Pancreas (tissue), 10 donors: ENCODE results near the gene TRIM17. TPM values are rescaled to one million over a fixed set of nuclear protein-coding genes. Genes with fewer than 3 reads are reported as not detected.

Experiments
- ATAC-seq, 4 donors: fragments of 200-7000 bp; cut with Tn5 transposase; one replicate each; pipeline versions ENCODE4 v1.8.0 to v1.9.1; 2020; ENCODE audit warnings: mild to moderate bottlenecking in 4 of 4, moderate library complexity in 4 of 4
- DNase-seq, 6 donors: peaks; one replicate each; pipeline ENCODE4 v3.0.0-alpha.2; 2020
- FAIRE-seq: peaks from 2 replicates; lab custom pipeline; 2012; peaks lifted over from hg19 to GRCh38; lab: Jason Lieb, UNC
- H3K27ac ChIP-seq, 4 donors: fragments of 200-600 bp; sonication (generic); 1 replicate in 3 of 4; 2 replicates in 1 of 4; pipeline versions ENCODE4 v1.5.0 to v1.8.0; 2020
- H3K27me3 ChIP-seq, 4 donors: fragments of 200-600 bp; one replicate each; pipeline ENCODE4 v1.8.0; 2021
- H3K36me3 ChIP-seq, 3 donors: fragments of 200-600 bp; sonication (generic) in 1 of 3; one replicate each; pipeline versions ENCODE4 v1.5.0 to v1.8.0; 2020 to 2021
- H3K4me1 ChIP-seq, 3 donors: fragments of 200-600 bp; one replicate each; pipeline ENCODE4 v1.8.0; 2021
- H3K4me3 ChIP-seq, 4 donors: fragments of 200-600 bp; sonication (generic) in 2 of 4; one replicate each; pipeline versions ENCODE4 v1.5.0 to v1.8.0; 2020 to 2021
- H3K9me3 ChIP-seq, 4 donors: fragments of 200-600 bp; one replicate each; pipeline ENCODE4 v1.8.0; 2021
- CTCF ChIP-seq, 4 donors: fragments of 200-600 bp; sonication (generic) in 3 of 4; IDR thresholded peaks; one replicate each; pipeline versions ENCODE4 v1.5.0 to v1.8.0; 2021; ENCODE audit warnings: antibody characterized with exemption in 4 of 4
- WGBS, 2 donors: extraction: QIAGEN DNeasy Blood & Tissue Kit; methylation state at CpG; one replicate each; pipeline ENCODE4 v1.1.7; 2013; 5-methylcytosine and 5-hydroxymethylcytosine counted together
- intact Hi-C, 3 donors: fragments of 100-400 bp; cut with DNase I; formaldehyde crosslinking; loops; one replicate each; pipeline versions ENCODE4 v1.11.1 to v1.14.2; 2022
- polyA plus RNA-seq, 2 donors: library from polyadenylated mRNA; stranded (reverse); fragments of 200-250 nt; gene quantifications; one replicate each; pipeline ENCODE4 v1.2.3, GENCODE V29; 2013
- total RNA-seq, 6 donors: library from RNA; stranded (reverse); fragmentation: NEBNext Ultra II Directional in 4 of 6; extraction: Animal tissue kit (Norgen Biotek cat#: 25700) in 4 of 6; gene quantifications; one replicate each; pipeline versions ENCODE4 v1.2.1 to v1.2.4, GENCODE V29; 2021 to 2023
- donor health status: healthy with polysubstance abuse.
- donor health status: DM: no; HTN: no; CAD: no; lungs with moderate emphysema.
- donor health status: DM: no; HTN: no; CAD: no.
- donor health status: control.
- donor health status: control.
- donor health status: Bipolar disorder and iron deficiency.
- donor health status: DM: yes; HTN: yes; CAD: no.
- donor health status: DM: no; HTN: no; CAD: no.
- donor health status: DM: no; HTN: no; CAD: no.
- donor health status: DM: yes; HTN: yes; CAD: no.

TRIM17 gene
- total and polyA plus RNA-seq, 8 donors, result 0.14 to 2.4 (median 0.38) TPM; not detected in 1

- Histone ChIP-seq H3K4me1 (peaks cover 0 to 5% (median 4%) of the 10 kb centered on the region in 3 donors), H3K27me3 (no peaks in the 10 kb centered on the region), H3K4me3 (peak overlapping the region; percentile 30 to 68 (median 42)), H3K27ac (no peak overlapping the region), H3K9me3 (no peaks in the 10 kb centered on the region), H3K36me3 (no peaks in the 10 kb centered on the region)
- no peak for TF ChIP-seq CTCF (IDR thresholded peaks at IDR 0.05)
- intact Hi-C loops, result no loop called here
- peak; percentile 12 to 55 (median 40) for ATAC-seq
- DNase-seq, result peak in 3 of 6 donors; percentile 34 to 77 (median 62)
- no peak for FAIRE-seq
- 4 to 8% methylated on average over 48 of the region's 48 CpGs for WGBS, 2 donors
Observed at GRCh38 chr1:228378873-228379460, 37.7 kb downstream of the TRIM17 start.

DNA sequence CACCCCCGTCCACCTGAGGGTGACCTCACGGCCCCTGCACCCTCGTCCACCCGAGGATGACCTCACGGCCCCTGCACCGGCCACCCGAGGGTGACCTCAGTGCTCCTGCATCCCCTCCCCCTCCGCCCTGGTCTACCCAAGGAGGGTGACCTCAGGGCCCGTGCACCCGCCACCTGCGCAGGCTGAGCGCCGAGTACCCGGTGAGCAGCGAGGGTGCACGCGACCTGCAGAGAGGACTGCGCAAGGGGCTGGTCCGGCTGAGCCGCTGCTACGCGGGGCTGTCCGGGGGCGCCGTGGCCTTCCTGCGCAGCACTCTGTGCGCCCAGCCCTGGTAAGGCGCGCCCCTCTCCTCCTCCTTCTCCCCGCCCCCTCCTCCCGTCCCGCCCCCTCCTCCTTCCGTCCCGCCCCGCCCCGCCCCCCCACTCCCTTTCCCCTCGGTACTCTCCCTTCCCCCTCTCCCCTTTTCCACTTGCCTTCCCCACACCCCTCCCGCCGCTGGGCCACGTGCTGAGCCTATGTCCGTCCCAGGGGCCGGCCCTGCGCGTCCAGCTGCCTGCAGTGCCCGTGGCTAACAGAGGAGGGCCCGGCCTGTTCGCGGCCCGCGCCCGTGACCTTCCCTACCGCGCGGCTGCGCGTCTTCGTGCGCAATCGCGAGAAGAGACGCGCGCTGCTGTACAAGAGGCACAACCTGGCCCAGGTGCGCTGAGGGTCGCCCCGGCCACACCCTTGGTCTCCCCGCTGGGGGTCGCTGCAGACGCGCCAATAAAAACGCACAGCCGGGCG, 38.4 kb downstream of the TRIM17 start:
- 6% methylated on average over 51 to 71 of the region's 73 CpGs for WGBS, 2 donors
- no peaks in the 10 kb centered on the region for H3K9me3 ChIP-seq
- peak overlapping the region; percentile 30 to 68 (median 42) for H3K4me3 ChIP-seq
- peaks cover 0 to 5% (median 4%) of the 10 kb centered on the region in 3 donors for H3K4me1 ChIP-seq
- no peak for FAIRE-seq
- H3K27me3 ChIP-seq, result no peaks in the 10 kb centered on the region
- no peaks in the 10 kb centered on the region for H3K36me3 ChIP-seq
- intact Hi-C loops, result no loop called here
- DNase-seq, result peak; percentile 68 to 90 (median 76)
- no peak overlapping the region for H3K27ac ChIP-seq
- peak in 3 of 4 donors; percentile 41 to 62 (median 48) for TF ChIP-seq CTCF (IDR thresholded peaks at IDR 0.05)
- peak; percentile 79 to 85 (median 82) for ATAC-seq

GRCh38 chr1:228377664-228378089, 39.0 kb downstream of the TRIM17 start:
- Histone ChIP-seq H3K4me1 (peaks cover 0 to 5% (median 4%) of the 10 kb centered on the region in 3 donors), H3K4me3 (peak overlapping the region in 2 of 4 donors; percentile 48 to 68), H3K27me3 (no peaks in the 10 kb centered on the region), H3K9me3 (no peaks in the 10 kb centered on the region), H3K27ac (no peak overlapping the region), H3K36me3 (no peaks in the 10 kb centered on the region)
- intact Hi-C loops, result no loop called here
- ATAC-seq (no peak), DNase-seq (peak in 1 of 6 donors; percentile 46), FAIRE-seq (no peak)
- TF ChIP-seq CTCF (IDR thresholded peaks at IDR 0.05), result no peak
- 66 to 67% methylated on average over 5 of the region's 5 CpGs for WGBS, 2 donors

DNA sequence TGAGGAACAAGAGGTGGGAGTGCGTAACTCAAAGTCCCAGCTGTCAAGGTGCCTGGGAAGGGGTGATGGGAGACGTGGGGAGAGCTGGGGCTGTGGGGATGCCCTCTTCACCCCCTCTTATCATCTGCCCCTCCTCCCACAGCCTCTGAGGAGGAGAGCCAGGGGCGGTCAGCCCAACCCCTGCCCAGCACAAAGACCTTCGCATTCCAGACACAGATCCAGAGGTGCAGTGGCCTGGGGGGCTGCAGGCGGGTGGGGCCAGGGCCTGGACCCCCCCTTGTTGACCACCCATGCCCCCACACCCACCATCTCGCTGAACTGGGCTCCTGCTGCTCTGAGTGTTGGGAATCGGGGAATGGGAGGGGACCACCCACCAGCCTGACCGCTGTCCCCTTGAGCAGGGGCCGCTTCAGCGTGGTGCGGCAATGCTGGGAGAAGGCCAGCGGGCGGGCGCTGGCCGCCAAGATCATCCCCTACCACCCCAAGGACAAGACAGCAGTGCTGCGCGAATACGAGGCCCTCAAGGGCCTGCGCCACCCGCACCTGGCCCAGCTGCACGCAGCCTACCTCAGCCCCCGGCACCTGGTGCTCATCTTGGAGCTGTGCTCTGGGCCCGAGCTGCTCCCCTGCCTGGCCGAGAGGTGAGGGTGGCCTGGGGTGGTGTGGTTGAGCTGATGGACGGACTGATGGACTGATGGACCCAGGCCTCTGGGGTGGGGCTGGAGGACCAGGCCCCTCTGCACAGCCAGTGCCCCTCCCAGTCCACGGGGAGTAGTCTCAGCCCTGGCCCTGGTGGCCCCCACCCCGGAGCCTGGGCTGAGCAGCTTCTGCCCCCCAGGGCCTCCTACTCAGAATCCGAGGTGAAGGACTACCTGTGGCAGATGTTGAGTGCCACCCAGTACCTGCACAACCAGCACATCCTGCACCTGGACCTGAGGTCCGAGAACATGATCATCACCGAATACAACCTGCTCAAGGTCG, 39.7 kb downstream of the TRIM17 start:
- intact Hi-C loops, result no loop called here
- DNase-seq (peak in 3 of 6 donors; percentile 17 to 72 (median 52)), ATAC-seq (no peak), FAIRE-seq (no peak)
- 91% methylated on average over 30 to 31 of the region's 31 CpGs for WGBS, 2 donors
- H3K9me3 ChIP-seq, result no peaks in the 10 kb centered on the region
- H3K4me3 ChIP-seq, result no peak overlapping the region
- no peaks in the 10 kb centered on the region for H3K27me3 ChIP-seq
- no peak overlapping the region for H3K27ac ChIP-seq
- peaks cover 0 to 5% (median 4%) of the 10 kb centered on the region in 3 donors for H3K4me1 ChIP-seq
- TF ChIP-seq CTCF (IDR thresholded peaks at IDR 0.05), result no peak
- no peaks in the 10 kb centered on the region for H3K36me3 ChIP-seq
